Loucy (cell line): Measurements from ENCODE around the gene DAGLA.

Experiments used
- H2AFZ ChIP-seq: fragments of 200-600 bp; sonication (generic); 2 replicates; pipeline ENCODE4 v1.6.0; 2016; ENCODE audit warnings: antibody characterized with exemption, mild to moderate bottlenecking, low read length, moderate library complexity
- H3F3A ChIP-seq: fragments of 200-600 bp; 2 replicates; pipeline ENCODE4 v1.6.0; 2016; ENCODE audit warnings: antibody characterized with exemption, low read depth, mild to moderate bottlenecking
- H3K27me3 ChIP-seq: fragments of 200-600 bp; sonication (generic); 2 replicates; pipeline ENCODE4 v1.6.1; 2014; ENCODE audit warnings: low read length, mild to moderate bottlenecking; ENCODE audit not compliant: insufficient read depth, poor library complexity, severe bottlenecking
- H3K36me3 ChIP-seq: fragments of 200-600 bp; sonication (generic); 2 replicates; pipeline ENCODE4 v1.6.1; 2016; ENCODE audit warnings: low read length; ENCODE audit not compliant: insufficient read depth
- H3K4me1 ChIP-seq: fragments of 200-600 bp; sonication (generic); 2 replicates; pipeline ENCODE4 v1.5.1; 2014; ENCODE audit warnings: low read length, mild to moderate bottlenecking; ENCODE audit not compliant: insufficient read depth, poor library complexity, severe bottlenecking
- H3K4me2 ChIP-seq: fragments of 200-600 bp; sonication (generic); 2 replicates; pipeline ENCODE4 v1.6.0; 2014; ENCODE audit warnings: antibody characterized with exemption, low read length, low read depth, mild to moderate bottlenecking; ENCODE audit not compliant: poor library complexity, severe bottlenecking
- H3K4me3 ChIP-seq: fragments of 200-600 bp; sonication (generic); 2 replicates; pipeline ENCODE4 v1.5.1; 2014; ENCODE audit warnings: low read length, mild to moderate bottlenecking, mixed read lengths; ENCODE audit not compliant: poor library complexity, severe bottlenecking
- H3K79me2 ChIP-seq: fragments of 200-600 bp; sonication (generic); 2 replicates; pipeline ENCODE4 v1.6.1; 2014; ENCODE audit warnings: low read length; ENCODE audit not compliant: insufficient read depth
- H3K9ac ChIP-seq: fragments of 200-600 bp; sonication (generic); 2 replicates; pipeline ENCODE4 v1.6.0; 2014; ENCODE audit warnings: mild to moderate bottlenecking, low read depth, low read length, moderate library complexity; ENCODE audit not compliant: poor library complexity, severe bottlenecking
- H3K9me2 ChIP-seq: fragments of 200-600 bp; sonication (generic); replicated peaks from 2 replicates; pipeline ENCODE4 v1.6.1; 2016; ENCODE audit warnings: low read depth, low read length, mixed read lengths
- H3K9me3 ChIP-seq: fragments of 200-600 bp; sonication (generic); 2 replicates; pipeline ENCODE4 v1.6.1; 2014; ENCODE audit warnings: mild to moderate bottlenecking, antibody characterized with exemption, low read length, low read depth; ENCODE audit not compliant: insufficient read depth
- H4K20me1 ChIP-seq: fragments of 200-600 bp; sonication (generic); 2 replicates; pipeline ENCODE4 v1.6.0; 2014; ENCODE audit warnings: antibody characterized with exemption, low read length, mild to moderate bottlenecking; ENCODE audit not compliant: insufficient read depth, poor library complexity, severe bottlenecking
- CTCF ChIP-seq: fragments of 200-600 bp; sonication (generic); conservative IDR thresholded peaks from 2 replicates; pipeline ENCODE4 v1.5.1; 2014; ENCODE audit warnings: mild to moderate bottlenecking, antibody characterized with exemption, low read length
- EZH2phosphoT487 ChIP-seq: fragments of 200-600 bp; IDR thresholded peaks from 2 replicates; pipeline ENCODE4 v1.6.1; 2018; ENCODE audit warnings: antibody characterized with exemption, mild to moderate bottlenecking, moderate library complexity, borderline replicate concordance

DAGLA gene

GRCh38 chr11:61682093-61682732, 2.0 kb downstream of the DAGLA start:
- Histone ChIP-seq H3K9ac (no peak overlapping the region), H3K4me1 (peaks cover 12% of the 10 kb centered on the region), H3K9me3 (no peaks in the 10 kb centered on the region), H3K9me2 (no peaks in the 10 kb centered on the region), H3K36me3 (no peaks in the 10 kb centered on the region), H3K4me3 (no peak overlapping the region), H2AFZ (no peak overlapping the region), H3K79me2 (no peaks in the 10 kb centered on the region), H3K4me2 (no peak overlapping the region), H4K20me1 (no peaks in the 10 kb centered on the region), H3F3A (no peaks in the 10 kb centered on the region), H3K27me3 (peaks cover 20% of the 10 kb centered on the region)
- TF ChIP-seq CTCF (no peak), EZH2phosphoT487 (no peak)

- no peak for TF ChIP-seq CTCF
- no peak for TF ChIP-seq EZH2phosphoT487
- H3F3A ChIP-seq: no peaks in the 10 kb centered on the region
- no peak overlapping the region for H3K9ac ChIP-seq
- no peak overlapping the region for H3K4me2 ChIP-seq
- H3K4me1 ChIP-seq: peaks cover 12% of the 10 kb centered on the region
- no peaks in the 10 kb centered on the region for H3K9me3 ChIP-seq
- H3K4me3 ChIP-seq: no peak overlapping the region
- no peaks in the 10 kb centered on the region for H3K9me2 ChIP-seq
- no peak overlapping the region for H2AFZ ChIP-seq
- no peaks in the 10 kb centered on the region for H3K36me3 ChIP-seq
- H4K20me1 ChIP-seq: no peaks in the 10 kb centered on the region
- peaks cover 20% of the 10 kb centered on the region for H3K27me3 ChIP-seq
- H3K79me2 ChIP-seq: no peaks in the 10 kb centered on the region
Measured at GRCh38 chr11:61682906-61683675, 2.9 kb downstream of the DAGLA start.

- H2AFZ ChIP-seq: no peak overlapping the region
- peaks cover 20% of the 10 kb centered on the region for H3K27me3 ChIP-seq
- no peaks in the 10 kb centered on the region for H3K9me2 ChIP-seq
- no peaks in the 10 kb centered on the region for H3F3A ChIP-seq
- H3K9me3 ChIP-seq: no peaks in the 10 kb centered on the region
- no peak overlapping the region for H3K4me2 ChIP-seq
- TF ChIP-seq EZH2phosphoT487 (no peak), CTCF (no peak)
- H3K4me1 ChIP-seq: peaks cover 12% of the 10 kb centered on the region
- H3K79me2 ChIP-seq: no peaks in the 10 kb centered on the region
- H3K9ac ChIP-seq: no peak overlapping the region
- no peak overlapping the region for H3K4me3 ChIP-seq
- no peaks in the 10 kb centered on the region for H4K20me1 ChIP-seq
- no peaks in the 10 kb centered on the region for H3K36me3 ChIP-seq
Measured at GRCh38 chr11:61683961-61684869, 4.0 kb downstream of the DAGLA start.
